Small intestine (tissue), 7 donors: ENCODE results near the gene MTCL1. TPM values are rescaled to one million over a fixed set of nuclear protein-coding genes. Genes with fewer than 3 reads are reported as not detected.
A peak's percentile ranks its signal among the peaks of the same experiment; 100 is the strongest.

Source experiments
- DNase-seq, 2 donors: peaks; one replicate each; pipeline versions ENCODE4 v3.0.0 to v3.0.0-alpha.2; 2013
- FAIRE-seq: peaks from 2 replicates; lab custom pipeline; 2012; peaks lifted over from hg19 to GRCh38; lab: Jason Lieb, UNC
- H3K27ac ChIP-seq, 3 donors: one replicate each; pipeline ENCODE4 v1.5.1; 2013; ENCODE audit warnings: low read length in 2 of 3, mild to moderate bottlenecking in 2 of 3, control low read depth in 1 of 3, inconsistent platforms in 1 of 3, low read depth in 1 of 3, moderate library complexity in 1 of 3
- H3K27me3 ChIP-seq, 3 donors: one replicate each; pipeline ENCODE4 v1.6.1; 2013; ENCODE audit warnings: low read length in 3 of 3, inconsistent platforms in 1 of 3; ENCODE audit not compliant: control insufficient read depth in 3 of 3, insufficient read depth in 3 of 3
- H3K36me3 ChIP-seq, 3 donors: one replicate each; pipeline ENCODE4 v1.6.1; 2013; ENCODE audit warnings: low read length in 3 of 3, inconsistent platforms in 1 of 3, low read depth in 1 of 3, mild to moderate bottlenecking in 1 of 3, moderate library complexity in 1 of 3; ENCODE audit not compliant: control insufficient read depth in 3 of 3, insufficient read depth in 2 of 3
- H3K4me1 ChIP-seq, 3 donors: one replicate each; pipeline ENCODE4 v1.6.1; 2013; ENCODE audit warnings: low read length in 2 of 3, inconsistent platforms in 1 of 3, low read depth in 1 of 3, mild to moderate bottlenecking in 1 of 3, moderate library complexity in 1 of 3; ENCODE audit not compliant: control insufficient read depth in 3 of 3, insufficient read depth in 2 of 3
- H3K4me3 ChIP-seq, 3 donors: one replicate each; pipeline ENCODE4 v1.5.1; 2013; ENCODE audit warnings: low read length in 3 of 3, control low read depth in 1 of 3, inconsistent platforms in 1 of 3, low read depth in 1 of 3, mild to moderate bottlenecking in 1 of 3, moderate library complexity in 1 of 3
- H3K9me3 ChIP-seq, 2 donors: one replicate each; pipeline ENCODE4 v1.6.1; 2013; ENCODE audit warnings: low read depth in 1 of 2, low read length in 1 of 2; ENCODE audit not compliant: control insufficient read depth in 2 of 2, insufficient read depth in 1 of 2
- WGBS, 3 donors: extraction: QIAGEN DNeasy Blood & Tissue Kit; methylation state at CpG; one replicate each; pipeline ENCODE4 v1.1.7; 2013; 5-methylcytosine and 5-hydroxymethylcytosine counted together
- polyA plus RNA-seq, 4 donors: library from polyadenylated mRNA; stranded (reverse) in 3 of 4; unstranded in 1 of 4; fragments of 200-250 nt in 3 of 4; fragments of 120-200 nt in 1 of 4; gene quantifications; one replicate each; pipeline versions ENCODE4 v1.2.1 to v1.2.3, GENCODE V29; 2013
- donor health status: healthy with polysubstance abuse.
- donor health status: control.
- donor health status: control.
- donor health status: Bipolar disorder and iron deficiency.
- donor health status: healthy.

MTCL1 gene
- polyA plus RNA-seq, 4 donors, result 2.5 to 12.4 (median 6.0) TPM

DNA sequence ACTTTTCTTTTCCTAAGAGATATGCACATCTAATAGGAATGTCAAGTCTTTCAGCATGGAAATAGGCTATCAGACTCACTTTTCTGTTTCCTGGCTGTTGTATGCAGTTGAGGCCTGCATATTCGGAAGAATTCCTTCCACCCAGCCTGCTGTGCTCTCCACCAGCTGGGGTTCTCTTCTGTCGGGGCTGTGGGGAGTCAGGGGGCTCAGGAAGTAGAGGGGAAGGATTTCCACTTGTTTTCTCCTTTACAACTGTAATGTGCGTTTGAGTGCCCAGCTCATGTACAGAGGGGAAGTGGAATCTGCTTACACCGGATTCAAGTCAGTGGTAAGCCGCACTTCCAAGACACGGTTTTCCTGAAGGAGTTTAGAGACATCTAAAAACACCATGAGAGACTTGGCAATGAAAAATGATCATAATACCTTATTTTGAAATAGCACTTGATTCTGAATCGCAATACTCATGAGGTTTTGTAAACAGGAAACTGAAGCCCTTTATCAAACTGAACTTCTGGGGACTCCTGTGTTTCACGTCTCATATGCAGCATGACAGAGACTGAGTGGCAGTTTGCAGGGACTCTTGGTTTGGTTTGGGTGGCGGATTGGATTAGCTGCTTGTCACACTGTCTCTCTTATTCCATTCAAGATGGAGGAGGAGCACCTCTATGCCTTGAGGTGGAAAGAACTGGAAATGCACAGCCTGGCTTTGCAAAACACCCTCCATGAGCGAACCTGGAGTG, 90.4 kb downstream of the MTCL1 start:
- FAIRE-seq (no peak), DNase-seq (no peak)
- 62 to 82% (median 73%) methylated on average over 10 of the region's 10 CpGs for whole genome bisulfite sequencing, 3 donors
- Histone ChIP-seq H3K27ac (no peak overlapping the region), H3K4me3 (no peak overlapping the region), H3K4me1 (peaks cover 5 to 32% (median 10%) of the 10 kb centered on the region in 3 donors), H3K27me3 (no peaks in the 10 kb centered on the region), H3K36me3 (peaks cover 0 to 10% (median 0%) of the 10 kb centered on the region in 3 donors), H3K9me3 (no peaks in the 10 kb centered on the region)

DNA sequence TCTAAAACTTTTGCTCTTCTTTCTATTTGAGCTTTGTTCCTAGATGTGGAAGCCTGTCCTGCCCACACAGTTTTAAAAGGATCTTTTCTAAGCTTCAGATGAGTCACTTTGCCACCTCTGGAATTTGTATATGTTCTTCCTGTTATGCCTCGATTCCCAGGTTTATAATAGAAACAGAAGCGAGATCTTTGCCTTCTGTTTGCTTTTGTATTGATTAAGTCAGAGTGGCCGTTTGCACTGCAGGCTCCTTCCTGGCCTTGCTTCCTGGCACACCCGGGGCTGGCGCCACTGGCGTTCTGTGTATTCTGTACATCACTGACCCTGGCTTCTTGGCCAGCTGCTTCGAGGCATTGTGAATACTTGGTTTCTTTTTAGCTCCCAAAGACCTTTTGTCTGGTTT, 91.8 kb downstream of the MTCL1 start:
- DNase-seq, result peak; percentile 23 to 71
- Histone ChIP-seq H3K4me1 (peaks cover 8 to 34% (median 10%) of the 10 kb centered on the region in 3 donors), H3K9me3 (no peaks in the 10 kb centered on the region), H3K27me3 (no peaks in the 10 kb centered on the region), H3K27ac (peak overlapping the region in 2 of 3 donors; percentile 26 to 32), H3K4me3 (no peak overlapping the region), H3K36me3 (peaks cover 0 to 10% (median 0%) of the 10 kb centered on the region in 3 donors)
- FAIRE-seq, result no peak
- 17 to 48% (median 26%) methylated on average over 7 of the region's 7 CpGs for WGBS, 3 donors

DNA sequence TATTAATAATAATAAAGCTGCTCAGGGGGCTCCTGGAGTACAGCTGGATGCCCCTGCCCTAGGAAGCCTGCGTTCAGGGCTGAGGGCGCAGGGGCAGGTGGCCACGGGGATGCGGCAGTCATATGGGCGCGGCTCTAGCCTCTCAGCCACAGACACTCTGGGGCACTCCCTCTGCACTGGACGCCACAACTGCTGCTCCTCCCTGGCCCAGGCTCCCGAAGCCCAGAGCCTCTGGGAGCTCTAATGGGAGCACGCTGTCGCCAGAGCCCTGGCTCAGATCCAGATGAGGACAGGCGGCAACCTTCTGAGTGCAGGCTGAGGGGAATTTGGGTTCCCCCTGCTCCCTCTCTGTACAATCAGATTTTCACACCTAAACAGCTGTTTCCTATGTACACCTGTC, 93.6 kb downstream of the MTCL1 start:
- Histone ChIP-seq H3K36me3 (peaks cover 0 to 10% (median 0%) of the 10 kb centered on the region in 3 donors), H3K9me3 (no peaks in the 10 kb centered on the region), H3K27me3 (no peaks in the 10 kb centered on the region), H3K4me3 (no peak overlapping the region), H3K27ac (no peak overlapping the region), H3K4me1 (peaks cover 6 to 17% (median 9%) of the 10 kb centered on the region in 3 donors)
- DNase-seq, result peak in 1 of 2 donors; percentile 48
- WGBS, 3 donors, result 31 to 57% (median 49%) methylated on average over 11 of the region's 11 CpGs
- FAIRE-seq, result no peak

DNA sequence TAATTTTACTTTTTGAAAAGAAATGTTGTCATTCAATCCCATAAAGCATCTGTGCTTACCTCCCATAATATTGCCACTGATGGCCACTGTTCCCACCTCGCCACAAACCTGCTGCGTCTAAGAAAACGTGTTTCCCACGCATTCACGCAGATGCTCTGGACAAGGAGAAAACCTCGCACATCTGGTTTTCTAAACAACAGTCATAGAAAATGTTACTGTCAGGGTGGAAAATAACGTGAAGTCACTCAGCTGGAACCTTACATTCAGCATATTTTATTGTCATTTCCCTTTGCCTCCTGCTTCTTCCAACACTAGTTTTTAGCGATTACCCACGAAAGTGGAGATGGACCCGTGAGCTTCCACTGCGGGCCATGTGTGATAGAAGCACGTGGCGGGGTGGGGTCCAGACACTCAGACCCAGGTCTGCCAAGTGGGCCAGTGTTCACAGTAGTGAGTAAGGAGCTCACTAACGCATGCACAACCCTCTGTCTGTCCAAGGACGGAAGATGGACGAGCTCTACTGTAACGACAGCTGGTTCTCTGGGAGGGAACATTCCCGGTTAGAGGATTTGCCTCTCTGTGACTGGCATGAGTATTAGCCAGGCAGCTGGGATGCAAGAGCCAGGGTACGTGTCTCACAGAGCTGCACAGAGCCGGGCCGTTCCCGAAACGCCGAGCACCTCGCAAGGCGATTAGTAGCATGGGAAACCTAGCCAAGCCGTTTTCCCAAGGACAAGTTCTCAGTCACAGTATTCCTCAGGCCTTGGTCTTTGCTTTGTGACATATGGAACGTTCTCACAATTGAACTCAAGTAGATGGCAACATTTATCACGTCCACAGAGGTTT, 94.5 kb downstream of the MTCL1 start:
- H3K27me3 ChIP-seq, result no peaks in the 10 kb centered on the region
- no peaks in the 10 kb centered on the region for H3K9me3 ChIP-seq
- H3K27ac ChIP-seq, result peak overlapping the region in 2 of 3 donors; percentile 46 to 61
- FAIRE-seq (no peak), DNase-seq (no peak)
- WGBS, 3 donors, result 77 to 91% (median 82%) methylated on average over 29 of the region's 29 CpGs
- peaks cover 5 to 11% (median 6%) of the 10 kb centered on the region in 3 donors for H3K4me1 ChIP-seq
- no peak overlapping the region for H3K4me3 ChIP-seq
- peaks cover 0 to 10% (median 0%) of the 10 kb centered on the region in 3 donors for H3K36me3 ChIP-seq

DNA sequence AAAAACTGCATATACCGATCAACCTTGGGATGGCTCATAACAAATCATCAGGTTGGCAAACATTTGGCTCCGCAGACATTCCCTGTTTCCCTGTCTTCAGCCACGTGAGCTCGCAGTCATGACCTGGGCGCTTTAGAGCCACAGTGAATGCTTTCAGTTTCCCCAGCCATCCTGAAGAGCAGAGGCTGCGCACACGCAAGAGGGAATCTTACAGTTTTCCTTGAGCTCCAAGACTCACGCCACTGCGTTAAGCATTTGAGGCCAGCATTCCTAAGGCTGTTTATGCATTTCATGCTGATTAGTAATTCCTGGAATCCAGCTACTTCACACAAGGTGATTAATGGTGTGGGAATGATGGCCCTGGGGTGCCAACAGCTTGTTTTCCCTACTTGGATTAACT, 95.1 kb downstream of the MTCL1 start:
- H3K27ac ChIP-seq, result peak overlapping the region in 2 of 3 donors; percentile 46 to 61
- 75 to 89% (median 78%) methylated on average over 9 of the region's 9 CpGs for whole genome bisulfite sequencing, 3 donors
- H3K4me1 ChIP-seq, result peaks cover 5 to 8% (median 6%) of the 10 kb centered on the region in 3 donors
- no peak for FAIRE-seq
- H3K36me3 ChIP-seq, result peaks cover 0 to 10% (median 0%) of the 10 kb centered on the region in 3 donors
- H3K9me3 ChIP-seq, result no peaks in the 10 kb centered on the region
- DNase-seq, result peak in 1 of 2 donors; percentile 12
- no peaks in the 10 kb centered on the region for H3K27me3 ChIP-seq
- H3K4me3 ChIP-seq, result no peak overlapping the region

DNA sequence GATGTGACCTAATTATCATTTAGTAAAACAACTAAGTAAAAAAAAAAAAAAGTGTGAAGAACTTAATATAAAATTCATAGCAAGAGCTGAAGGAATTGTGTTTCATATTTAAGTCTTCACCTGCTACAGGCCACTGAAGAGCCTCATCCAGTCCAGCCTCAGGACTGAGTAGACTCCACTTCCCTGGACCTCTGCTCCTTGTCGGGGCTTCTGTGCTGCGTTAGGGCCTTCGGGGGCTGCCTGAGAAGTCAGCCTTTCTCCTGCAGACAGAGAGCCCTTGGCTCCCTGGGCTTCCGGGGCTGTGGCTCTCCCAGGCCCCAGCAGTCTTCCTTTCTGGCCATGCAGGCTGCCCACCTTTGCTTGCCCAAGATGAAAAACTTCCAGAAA, 95.5 kb downstream of the MTCL1 start:
- WGBS, 3 donors, result 80 to 95% (median 92%) methylated on average over 4 of the region's 4 CpGs
- peaks cover 0 to 10% (median 0%) of the 10 kb centered on the region in 3 donors for H3K36me3 ChIP-seq
- no peak for DNase-seq
- no peaks in the 10 kb centered on the region for H3K9me3 ChIP-seq
- FAIRE-seq, result no peak
- H3K4me3 ChIP-seq, result no peak overlapping the region
- H3K27ac ChIP-seq, result peak overlapping the region in 2 of 3 donors; percentile 49 to 61
- no peaks in the 10 kb centered on the region for H3K27me3 ChIP-seq
- H3K4me1 ChIP-seq, result peaks cover 2 to 10% (median 8%) of the 10 kb centered on the region in 3 donors

DNA sequence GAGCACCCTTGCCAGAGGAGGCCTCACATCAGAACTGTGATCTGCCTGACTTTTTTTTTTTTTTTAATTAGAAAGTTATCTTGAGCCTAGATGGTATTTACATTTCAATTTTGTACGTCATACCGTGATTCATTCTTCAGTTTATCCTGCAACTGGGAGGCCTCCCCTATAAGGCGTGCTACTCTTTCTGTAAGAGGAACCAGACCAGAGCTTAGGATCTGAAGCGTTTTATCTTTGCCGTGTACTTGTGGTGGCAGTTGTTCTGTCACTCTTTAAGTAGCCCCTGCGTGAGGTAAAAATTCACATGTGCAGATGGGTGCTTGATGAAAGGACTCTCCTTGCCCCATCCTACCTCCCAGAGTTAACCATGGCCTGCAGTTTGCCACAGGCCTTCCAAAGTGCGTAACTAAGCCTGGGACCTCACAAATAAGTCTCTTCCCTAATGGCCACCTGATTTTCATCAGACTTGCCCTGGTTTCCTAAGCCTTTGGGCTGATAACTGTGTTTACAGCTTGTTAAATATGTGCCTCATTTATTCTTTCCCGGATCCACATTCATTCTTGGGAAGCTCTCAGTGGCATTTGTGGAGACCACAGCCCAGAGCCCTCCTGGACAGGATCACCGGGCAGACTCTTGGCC, 96.0 kb downstream of the MTCL1 start:
- WGBS, 3 donors, result 76 to 81% (median 78%) methylated on average over 9 of the region's 9 CpGs
- Histone ChIP-seq H3K27me3 (no peaks in the 10 kb centered on the region), H3K36me3 (peaks cover 0 to 10% (median 0%) of the 10 kb centered on the region in 3 donors), H3K4me3 (no peak overlapping the region), H3K4me1 (peaks cover 2 to 8% (median 5%) of the 10 kb centered on the region in 3 donors), H3K9me3 (no peaks in the 10 kb centered on the region), H3K27ac (peak overlapping the region in 2 of 3 donors; percentile 61 to 78)
- no peak for DNase-seq
- no peak for FAIRE-seq
